ENCODE results near the gene EED.
"Not testable (repeated sequence)": the region's sequence is repeated elsewhere in the genome, so short reads cannot be mapped to it uniquely, and the experiment has no call there.

The EED gene

DNA sequence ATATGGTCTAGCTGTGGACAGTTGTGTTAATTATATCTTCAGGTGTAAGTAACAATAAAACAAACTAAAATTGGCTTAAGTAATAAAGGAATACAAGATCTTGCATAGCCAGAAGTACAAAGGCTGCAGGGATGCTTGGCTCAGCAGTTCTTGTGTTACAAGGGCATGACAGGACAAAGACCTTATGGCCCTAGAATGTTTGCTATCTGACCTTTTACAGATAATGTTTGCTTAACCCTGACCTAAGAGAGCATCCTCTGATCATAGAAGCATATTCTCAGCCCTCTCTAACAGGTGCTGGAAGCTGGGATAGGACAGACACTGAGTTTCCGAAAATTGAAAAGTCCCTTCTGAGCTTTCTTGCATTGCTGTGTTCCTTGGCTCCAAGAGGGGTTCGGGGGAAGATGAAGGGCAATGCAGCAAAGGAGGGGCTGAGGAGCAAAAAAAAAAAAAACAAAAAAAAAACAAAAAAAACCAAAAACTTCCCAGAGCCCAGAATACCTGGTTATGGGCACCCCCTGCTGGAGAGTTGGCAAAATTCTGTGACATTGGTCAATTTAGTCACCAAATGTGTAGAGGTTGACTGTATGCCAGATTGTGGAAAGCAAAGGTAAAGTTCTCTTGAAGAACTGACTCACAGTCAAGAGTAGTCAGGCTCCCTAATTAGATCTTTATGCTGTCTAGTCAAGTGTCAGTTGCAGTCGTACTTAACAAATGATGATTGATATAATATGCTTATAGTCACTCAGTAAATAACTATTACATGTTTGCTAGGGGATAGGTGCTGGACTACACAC, 47.1 kb downstream of the EED start:
- peak; percentile 72 for DNase-seq (ENCODE audit: low spot score)

DNA sequence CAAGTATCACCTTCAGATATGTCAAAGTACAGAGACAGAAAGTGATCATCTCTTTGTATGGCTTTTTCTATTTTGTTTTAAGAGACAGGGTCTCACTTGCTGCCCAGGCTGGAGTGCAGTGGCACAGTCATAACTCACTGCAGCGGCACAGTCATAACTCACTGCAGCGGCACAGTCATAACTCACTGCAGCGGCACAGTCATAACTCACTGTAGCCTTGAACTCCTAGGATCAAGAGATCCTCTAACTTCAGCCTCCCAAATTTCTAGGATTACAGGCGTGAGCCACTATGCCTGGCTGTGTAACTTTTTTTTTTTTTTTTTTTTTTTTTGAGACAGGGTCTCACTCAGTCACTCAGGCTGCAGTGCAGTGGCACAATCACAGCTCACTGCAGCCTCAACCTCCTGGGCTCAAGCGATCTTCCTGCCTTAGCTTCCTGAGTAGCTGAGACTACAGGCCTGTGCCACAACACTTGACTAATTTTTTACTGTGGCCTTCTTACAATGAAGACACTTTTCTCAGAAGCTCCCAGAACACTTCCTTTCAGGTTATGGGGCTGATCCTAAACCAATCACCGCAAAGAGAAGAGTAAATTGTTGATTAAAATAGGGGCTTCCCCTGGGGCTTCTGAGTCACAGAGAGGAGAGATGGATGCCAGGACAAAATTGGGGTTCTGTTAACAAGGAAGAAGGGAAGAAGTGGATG, 48.5 kb downstream of the EED start:
- DNase-seq (ENCODE audit: low spot score): no peak

DNA sequence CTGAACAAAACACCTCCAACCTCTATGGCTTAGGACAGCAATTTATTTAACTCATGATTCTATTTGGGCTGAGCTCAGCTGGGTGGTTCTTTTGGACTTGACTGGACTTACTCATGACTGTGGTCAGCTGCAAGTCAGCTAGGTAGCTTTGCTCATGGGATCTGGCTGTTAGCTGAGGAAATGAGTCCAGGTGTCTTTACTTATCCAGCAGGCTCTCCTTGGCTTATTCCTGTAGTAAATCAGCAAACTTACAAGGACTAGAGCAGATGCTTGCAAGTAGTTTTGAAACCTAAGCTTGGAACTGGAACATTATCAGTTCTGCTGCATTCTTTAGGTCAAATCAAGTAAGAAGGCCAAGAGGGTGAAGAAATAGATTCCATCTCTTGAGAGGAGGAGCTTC, 49.5 kb downstream of the EED start:
- DNase-seq (ENCODE audit: low spot score): no peak

DNA sequence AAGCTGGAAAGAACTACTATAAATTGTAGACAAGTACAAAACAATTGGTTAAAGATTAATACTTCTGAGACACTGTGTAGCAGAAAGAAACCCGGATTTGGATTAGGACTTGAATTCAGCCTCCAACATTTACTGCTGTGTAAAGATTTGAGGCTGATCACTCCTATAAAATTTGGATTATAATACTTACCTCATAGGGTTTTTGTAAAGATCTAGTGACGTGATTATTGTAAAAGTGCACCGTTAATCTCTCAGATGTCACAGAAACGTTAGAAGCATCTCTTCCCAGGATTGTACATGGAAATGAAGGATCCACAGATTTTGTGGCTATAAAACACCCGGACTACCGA, 57.2 kb downstream of the EED start:
- DNase-seq (ENCODE audit: low spot score): no peak

DNA sequence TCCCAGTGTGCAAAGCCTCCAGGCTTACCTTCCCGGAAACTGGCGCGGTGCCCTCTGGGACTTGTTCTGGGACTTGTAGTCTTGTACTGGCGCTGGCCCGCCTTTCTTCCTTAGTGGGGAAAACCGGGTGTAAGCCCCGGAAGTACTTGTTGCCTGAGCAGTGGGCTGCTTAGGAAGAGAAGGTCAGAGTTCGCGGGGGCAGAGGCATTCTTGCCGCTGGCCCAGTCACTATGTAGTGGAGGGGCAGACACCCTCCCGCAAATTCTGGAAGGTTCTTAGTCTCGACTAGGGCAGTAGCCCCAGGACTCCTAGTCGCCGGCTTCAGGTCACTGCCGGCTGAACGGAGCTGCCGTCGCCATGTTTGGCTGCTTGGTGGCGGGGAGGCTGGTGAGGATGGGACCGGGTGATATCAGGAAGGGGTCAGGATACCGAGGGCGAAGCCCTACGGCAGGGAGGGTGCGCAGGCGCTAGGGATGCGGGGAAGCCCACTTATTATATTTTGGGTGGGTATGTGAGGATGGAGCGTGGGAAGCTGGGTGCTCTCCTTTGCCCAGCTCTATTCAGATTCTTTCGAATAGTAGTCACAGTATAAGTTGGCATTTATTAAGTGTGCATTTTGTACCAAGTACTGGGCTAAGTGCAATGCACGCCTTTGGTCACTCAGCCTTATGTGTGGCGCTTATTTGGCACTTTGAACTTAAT, 57.7 kb downstream of the EED start, which contains the start of gene HIKESHI:
Gene HIKESHI, plus strand, starts transcription at position 149 of the 702 bp plus-strand sequence. Its CDS starts 209 bp downstream, at position 358.
- DNase-seq (ENCODE audit: low spot score): peak; percentile 98

DNA sequence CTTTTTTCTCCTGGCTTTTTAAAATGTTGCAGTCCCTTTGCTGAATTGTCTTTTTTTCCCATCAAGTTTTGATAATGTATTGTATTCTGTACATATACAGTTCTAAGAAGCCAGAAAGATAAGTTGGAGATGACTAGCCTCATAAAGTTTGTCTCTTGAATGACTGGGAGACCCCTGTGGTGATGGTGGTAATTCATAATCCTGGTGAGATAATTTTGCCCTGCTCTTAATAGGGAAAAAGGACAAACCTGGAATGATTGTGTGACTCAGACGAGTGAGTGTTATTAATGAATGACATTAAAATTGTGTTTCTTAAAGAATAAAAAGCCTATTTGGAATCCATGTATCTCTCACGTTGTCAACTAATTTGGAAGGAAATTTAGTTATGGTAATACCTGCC, 58.7 kb downstream of the EED start:
- DNase-seq (ENCODE audit: low spot score): peak; percentile 6

DNA sequence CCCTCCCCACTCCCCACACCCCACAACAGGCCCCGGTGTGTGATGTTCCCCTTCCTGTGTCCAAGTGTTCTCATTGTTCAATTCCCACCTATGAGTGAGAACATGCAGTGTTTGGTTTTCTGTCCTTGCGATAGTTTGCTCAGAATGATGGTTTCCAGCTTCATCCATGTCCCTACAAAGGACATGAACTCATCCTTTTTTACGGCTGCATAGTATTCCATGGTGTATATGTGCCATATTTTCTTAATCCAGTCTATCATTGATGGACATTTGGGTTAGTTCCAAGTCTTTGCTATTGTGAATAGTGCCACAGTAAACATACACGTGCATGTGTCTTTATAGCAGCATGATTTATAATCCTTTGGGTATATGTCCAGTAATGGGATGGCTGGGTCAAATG, 64.2 kb downstream of the EED start:
- DNase-seq (ENCODE audit: low spot score): not testable (repeated sequence)

DNA sequence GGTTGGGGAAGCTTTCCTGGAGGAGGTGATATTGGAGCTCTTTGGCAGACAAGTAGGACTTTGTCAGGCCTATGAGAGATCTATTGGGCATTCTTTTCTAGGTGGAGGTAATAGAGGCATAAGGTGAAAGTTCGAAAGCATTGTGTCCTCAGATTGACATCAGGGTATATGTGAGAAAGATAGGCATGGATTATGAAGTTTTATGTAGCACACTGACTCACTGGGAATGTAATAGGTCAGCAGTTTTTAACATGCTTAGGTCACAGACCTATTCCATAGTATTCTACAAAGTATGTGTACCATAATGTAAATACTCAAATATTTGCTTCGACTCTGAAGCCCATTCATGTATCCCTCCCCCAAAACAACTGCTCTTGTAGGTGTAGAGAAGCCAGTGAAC, 69.2 kb downstream of the EED start:
- no peak for DNase-seq (ENCODE audit: low spot score)

DNA sequence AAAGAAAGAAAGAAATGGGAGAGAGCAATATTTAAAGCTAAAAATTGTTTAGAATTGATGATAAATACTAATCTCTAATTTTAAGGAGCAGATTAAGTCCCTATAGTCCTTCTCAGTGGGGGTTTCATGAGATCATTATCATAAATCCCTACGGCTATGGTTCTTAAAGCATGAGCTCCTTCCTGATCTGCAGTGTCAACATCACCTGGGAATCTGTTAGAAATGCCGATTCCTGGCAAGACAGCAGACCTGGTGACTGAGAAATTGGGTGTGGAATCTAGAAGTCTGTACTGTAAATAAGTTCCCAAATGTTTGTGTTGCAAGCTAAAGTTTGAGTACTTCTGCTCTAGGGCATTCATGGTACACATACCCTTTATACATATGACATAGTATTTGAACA, 70.1 kb downstream of the EED start:
- no peak for DNase-seq (ENCODE audit: low spot score)

Data from kidney tubule cell (primary cell).